ENCODE results near the gene MYOC.
"Not testable (repeated sequence)": the region's sequence is repeated elsewhere in the genome, so short reads cannot be mapped to it uniquely, and the experiment has no call there.

Gene MYOC

GRCh38 chr1:171652234-171652822, at the start of gene MYOC:
Gene MYOC, minus strand, starts transcription at chr1:171652688. Its CDS starts 77 bp downstream, at chr1:171652611.
- DNase-seq = no peak

- peak; percentile 8 for DNase-seq
Observed at GRCh38 chr1:171699531-171699930, 47.0 kb upstream of the MYOC start.

- not testable (repeated sequence) for DNase-seq
Observed at GRCh38 chr1:171695772-171696171, 43.3 kb upstream of the MYOC start.

GRCh38 chr1:171693541-171693940, 41.1 kb upstream of the MYOC start:
- not testable (repeated sequence) for DNase-seq

- DNase-seq = no peak
Observed at GRCh38 chr1:171683870-171684269, 31.4 kb upstream of the MYOC start.

- DNase-seq = no peak
Observed at GRCh38 chr1:171680339-171680738, 27.9 kb upstream of the MYOC start.

- DNase-seq = no peak
Observed at GRCh38 chr1:171676823-171677222, 24.3 kb upstream of the MYOC start.

- DNase-seq = peak; percentile 45
Observed at GRCh38 chr1:171674431-171675405, 22.2 kb upstream of the MYOC start.

- DNase-seq = no peak
Observed at GRCh38 chr1:171670739-171671138, 18.3 kb upstream of the MYOC start.

- no peak for DNase-seq
Observed at GRCh38 chr1:171668372-171668771, 15.9 kb upstream of the MYOC start.

- DNase-seq = no peak
Observed at GRCh38 chr1:171666114-171666769, 13.8 kb upstream of the MYOC start.

- DNase-seq = no peak
Observed at GRCh38 chr1:171664976-171665375, 12.5 kb upstream of the MYOC start.

GRCh38 chr1:171663854-171664575, 11.5 kb upstream of the MYOC start:
- DNase-seq = no peak

- no peak for DNase-seq
Observed at GRCh38 chr1:171663036-171663853, 10.8 kb upstream of the MYOC start.

GRCh38 chr1:171661076-171661650, 8.7 kb upstream of the MYOC start:
- DNase-seq = no peak

GRCh38 chr1:171656206-171656605, 3.7 kb upstream of the MYOC start:
- DNase-seq = not testable (repeated sequence)

GRCh38 chr1:171655746-171656116, 3.2 kb upstream of the MYOC start:
- DNase-seq = no peak

GRCh38 chr1:171654942-171655745, 2.7 kb upstream of the MYOC start:
- DNase-seq = peak; percentile 78

GRCh38 chr1:171654201-171654941, 1.9 kb upstream of the MYOC start:
- peak; percentile 56 for DNase-seq

GRCh38 chr1:171653796-171654195, 1.3 kb upstream of the MYOC start:
- no peak for DNase-seq
